Hematopoietic multipotent progenitor cell treated with erythropoietin and hydrocortisone succinate and interleukin-3 and kit ligand, for 6 days (in vitro differentiated cells): ENCODE results near the gene ACSL1.
A peak's percentile ranks its signal among the peaks of the same experiment; 100 is the strongest.

Source experiments
- DNase-seq: peaks from one replicate; pipeline ENCODE4 v3.0.0-alpha.2; 2015

ACSL1 gene

GRCh38 chr4:184706453-184706852, 119.3 kb downstream of the ACSL1 start:
- no peak for DNase-seq

DNA sequence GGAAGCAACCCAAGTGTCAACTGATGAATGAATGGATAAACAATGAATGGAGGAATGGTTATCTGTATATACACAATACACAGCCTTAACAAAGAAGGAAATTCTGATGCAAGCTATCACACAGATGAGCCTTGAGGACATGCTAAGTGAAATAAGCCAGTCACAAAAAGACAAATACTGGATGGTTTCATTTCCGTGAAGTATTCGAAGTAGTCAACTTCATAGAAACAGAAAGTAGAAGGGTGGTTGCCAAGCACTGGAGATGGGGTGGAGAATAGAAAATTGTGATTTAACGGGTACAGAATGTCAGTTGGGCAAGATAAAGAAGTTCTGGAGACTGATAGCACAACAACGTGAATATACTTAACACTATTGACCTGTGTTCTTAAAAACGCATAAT, 120.1 kb downstream of the ACSL1 start:
- peak; percentile 53 for DNase-seq
